HG03064 (cell line): ENCODE results near the gene PRELID1.
"Not testable (repeated sequence)": the region's sequence is repeated elsewhere in the genome, so short reads cannot be mapped to it uniquely, and the experiment has no call there.

Experiments
- ATAC-seq: cut with Tn5 transposase; IDR thresholded peaks from one replicate; pipeline ENCODE4 v1.9.1; 2021; ENCODE audit warnings: low read depth; ENCODE audit not compliant: unreplicated experiment

PRELID1 gene

DNA sequence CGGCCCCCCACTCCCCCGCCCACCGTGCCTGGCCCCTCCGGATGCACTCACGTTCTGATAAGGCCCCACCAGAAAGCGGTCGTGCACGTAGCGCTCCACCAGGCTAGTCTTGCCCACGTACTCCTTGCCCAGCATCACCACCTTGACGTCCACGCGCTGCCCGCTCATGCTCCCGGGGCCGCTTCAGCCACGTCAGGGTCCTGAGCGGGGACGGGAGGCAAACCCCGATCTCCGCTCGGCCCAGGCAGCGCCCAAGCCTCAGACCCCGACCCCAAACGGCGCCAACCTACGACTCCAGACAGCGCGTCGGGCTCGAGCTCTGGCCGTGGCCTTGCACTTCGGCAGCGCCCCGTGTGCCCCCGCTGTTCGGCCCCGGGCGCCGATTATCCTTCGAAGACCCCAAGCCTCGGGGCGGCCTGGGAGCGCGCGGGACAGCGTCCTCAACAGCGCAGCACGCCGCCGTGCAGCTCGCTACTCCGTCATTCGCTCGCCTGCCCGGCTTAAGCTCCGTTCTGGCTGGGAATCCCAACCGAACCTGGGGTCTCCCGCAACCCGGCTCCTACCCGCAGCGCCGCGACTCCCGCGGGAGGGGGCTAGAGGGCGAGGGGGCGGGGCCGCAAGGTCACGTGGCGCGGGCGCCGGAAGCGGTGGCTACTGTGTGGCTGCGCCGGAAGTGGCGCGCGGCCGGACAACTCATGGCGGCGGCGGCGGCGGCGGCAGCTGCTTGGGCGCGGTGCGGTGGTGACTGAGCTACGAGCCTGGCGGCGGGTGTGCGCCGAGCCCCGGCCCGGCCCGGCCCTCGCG lies at the start of gene PRELID1, which contains the start of gene RAB24:
PRELID1 (plus strand) TSS at position 679 of the 804 bp plus-strand sequence. CDS start 187 bp downstream, outside the sequence.
RAB24 (minus strand) TSS at position 599 of the 804 bp plus-strand sequence; CDS start at position 168, 431 bp downstream.
- ATAC-seq: peak; percentile 52

GRCh38 chr5:177256296-177256695 lies 47.3 kb upstream of the PRELID1 start:
- ATAC-seq: no peak

DNA sequence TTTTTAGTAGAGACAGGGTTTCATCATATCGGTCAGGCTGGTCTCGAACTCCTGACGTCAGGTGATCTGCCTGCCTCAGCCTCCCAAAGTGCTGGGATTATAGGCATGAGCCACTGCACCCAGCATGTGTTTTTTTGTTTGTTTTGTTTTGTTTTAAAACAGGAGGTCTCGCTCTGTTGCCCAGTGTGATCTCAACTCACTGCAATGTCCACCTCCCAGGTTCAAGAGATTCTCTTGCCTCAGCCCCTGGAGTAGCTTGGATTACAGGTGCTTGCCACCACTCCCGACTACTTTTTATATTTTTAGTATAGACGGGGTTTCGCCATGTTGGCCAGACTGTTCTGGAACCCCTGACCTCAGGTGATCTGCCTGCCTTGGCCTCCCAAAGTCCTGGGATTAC lies 44.9 kb upstream of the PRELID1 start:
- ATAC-seq: not testable (repeated sequence)

DNA sequence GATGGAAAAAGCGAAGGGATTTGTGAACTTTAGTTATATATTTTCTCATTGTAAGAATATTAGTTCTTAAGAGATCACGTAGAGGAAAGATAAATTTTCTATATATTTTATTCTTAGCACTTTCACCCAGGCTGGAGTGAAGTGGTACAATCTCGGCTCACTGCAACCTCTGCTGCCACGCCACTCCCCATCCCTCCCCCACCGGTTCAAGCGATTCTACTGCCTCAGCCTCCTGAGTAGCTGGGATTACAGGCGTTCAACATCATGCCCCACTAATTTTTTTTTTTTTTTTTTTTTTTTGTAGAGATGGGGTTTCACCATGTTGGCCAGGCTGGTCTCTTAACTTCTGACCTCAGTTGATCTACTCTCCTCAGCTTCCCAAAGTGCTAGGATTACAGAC lies 42.6 kb upstream of the PRELID1 start:
- ATAC-seq: no peak

DNA sequence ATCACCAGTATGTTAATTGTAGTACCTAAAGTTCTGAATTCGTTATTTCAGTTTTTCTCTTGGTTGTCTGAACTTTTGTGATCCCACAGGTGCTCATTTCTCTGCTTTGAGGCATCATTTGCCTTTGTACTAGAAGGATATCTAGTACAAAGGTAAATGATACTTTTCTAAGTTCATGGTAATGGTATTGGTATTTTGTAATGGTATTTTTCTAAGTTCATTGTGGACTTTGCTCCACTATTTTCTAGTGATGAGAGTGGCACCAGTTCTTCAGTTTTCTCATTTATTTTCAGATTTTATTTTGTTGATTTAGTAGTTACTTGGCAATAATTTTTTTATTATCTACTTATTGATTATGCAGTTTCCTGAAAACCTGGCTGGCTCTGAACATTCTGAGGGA lies 42.1 kb upstream of the PRELID1 start:
- no peak for ATAC-seq

DNA sequence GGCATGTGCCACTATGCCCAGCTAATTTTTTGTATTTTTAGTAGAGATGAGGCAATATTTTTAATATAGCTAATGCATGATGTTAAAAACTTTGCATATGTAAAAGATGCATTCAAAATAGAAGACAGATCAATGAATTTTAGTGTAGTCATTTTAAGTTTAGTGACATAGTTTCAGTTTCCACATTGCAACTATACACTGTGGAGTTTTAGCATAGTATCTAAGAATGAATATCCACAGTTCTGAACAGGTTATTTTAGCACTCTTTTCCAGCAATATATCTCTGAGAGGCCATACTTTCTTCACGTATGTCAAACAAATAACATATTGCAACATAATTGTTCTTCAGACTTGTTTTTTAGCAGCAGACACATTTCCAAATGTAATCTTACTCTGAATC lies 39.4 kb upstream of the PRELID1 start:
- ATAC-seq: no peak

DNA sequence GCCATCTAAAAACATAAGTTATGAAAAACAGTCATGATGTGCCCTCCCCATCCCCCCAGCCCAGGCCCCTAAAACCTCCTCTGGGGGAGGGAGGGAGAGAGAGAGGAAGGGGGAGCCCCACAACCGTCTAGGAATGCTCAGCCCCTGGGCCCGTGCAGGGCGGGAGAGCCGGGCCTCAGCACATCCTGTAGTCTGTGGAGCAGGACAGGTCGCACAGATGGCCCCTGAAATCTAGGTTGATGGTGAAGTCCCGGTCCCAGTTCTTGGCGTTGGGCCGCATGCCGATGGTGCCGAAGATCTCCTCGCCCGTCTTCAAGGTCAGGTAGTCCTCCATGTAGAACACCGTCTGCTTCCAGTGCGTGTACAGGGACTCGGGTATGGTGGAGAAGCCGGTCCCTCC lies 38.2 kb upstream of the PRELID1 start:
- no peak for ATAC-seq

DNA sequence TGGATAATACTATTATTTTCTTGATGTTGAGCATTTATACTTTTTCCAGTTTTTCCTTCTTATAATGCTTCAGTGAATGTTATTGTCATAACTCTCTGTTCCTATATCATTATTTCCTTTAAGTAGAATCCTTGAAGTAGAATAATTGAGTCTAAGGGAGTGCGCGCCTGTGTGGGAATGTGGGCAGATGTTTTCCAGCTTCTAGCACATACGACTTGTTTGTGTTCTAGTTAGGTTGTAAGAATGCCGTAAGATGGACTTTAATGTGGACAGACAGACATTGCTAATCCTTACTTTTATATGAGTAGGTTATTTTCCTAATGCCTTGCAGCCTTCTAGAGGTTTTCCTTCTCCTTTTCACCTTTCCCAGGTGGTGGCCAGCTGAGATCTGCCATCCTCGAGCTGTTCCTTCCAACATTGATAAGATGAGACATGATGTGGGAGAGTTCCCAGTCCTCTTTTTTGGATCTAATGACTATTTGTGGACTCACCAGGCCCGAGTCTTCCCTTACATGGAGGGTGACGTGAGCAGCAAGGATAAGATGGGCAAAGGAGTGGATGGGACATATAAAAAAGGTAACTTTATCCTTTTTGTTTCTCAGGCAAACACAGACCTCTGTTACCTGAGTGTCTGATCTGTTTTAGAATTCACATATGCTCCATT lies 34.2 kb upstream of the PRELID1 start:
- no peak for ATAC-seq

GRCh38 chr5:177269976-177270375 lies 33.6 kb upstream of the PRELID1 start:
- no peak for ATAC-seq

DNA sequence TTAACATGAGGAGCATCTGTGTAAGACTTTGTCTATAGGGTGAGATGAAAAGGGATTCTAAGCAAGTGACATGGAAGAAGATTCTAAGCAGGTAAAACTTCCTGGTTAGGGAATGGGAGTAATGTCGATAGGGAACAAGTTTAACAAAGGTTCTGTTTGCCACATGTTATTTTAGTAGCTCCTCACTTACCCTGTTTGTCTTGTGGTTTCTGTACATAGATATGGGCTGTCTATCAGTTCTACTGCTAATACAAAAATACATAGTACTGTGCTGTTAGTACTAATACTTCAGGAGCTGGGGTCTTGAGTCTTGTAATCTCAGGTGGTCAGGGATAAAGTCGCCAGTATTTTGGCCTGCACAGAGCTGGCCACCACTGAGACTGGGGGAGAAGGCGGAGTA lies 32.9 kb upstream of the PRELID1 start:
- ATAC-seq: no peak

DNA sequence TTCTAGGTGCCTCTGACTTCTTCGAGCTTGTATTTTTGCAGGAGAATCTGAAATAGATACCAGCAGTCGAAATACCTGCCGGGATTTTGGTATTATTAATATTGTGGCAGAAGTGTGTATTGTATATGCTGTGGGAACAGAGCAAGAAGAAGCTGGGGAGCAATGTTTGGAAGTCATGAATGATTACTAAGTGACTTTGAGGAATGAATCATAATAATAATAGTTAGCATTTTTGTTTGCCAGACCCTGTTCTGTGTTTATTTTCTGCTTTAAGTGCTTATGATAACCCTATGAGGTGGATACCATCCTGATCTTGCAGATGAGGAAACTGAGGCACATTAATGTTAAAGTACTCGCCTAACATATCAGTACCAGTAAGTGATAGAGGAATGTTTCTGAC lies 32.5 kb upstream of the PRELID1 start:
- ATAC-seq: no peak

DNA sequence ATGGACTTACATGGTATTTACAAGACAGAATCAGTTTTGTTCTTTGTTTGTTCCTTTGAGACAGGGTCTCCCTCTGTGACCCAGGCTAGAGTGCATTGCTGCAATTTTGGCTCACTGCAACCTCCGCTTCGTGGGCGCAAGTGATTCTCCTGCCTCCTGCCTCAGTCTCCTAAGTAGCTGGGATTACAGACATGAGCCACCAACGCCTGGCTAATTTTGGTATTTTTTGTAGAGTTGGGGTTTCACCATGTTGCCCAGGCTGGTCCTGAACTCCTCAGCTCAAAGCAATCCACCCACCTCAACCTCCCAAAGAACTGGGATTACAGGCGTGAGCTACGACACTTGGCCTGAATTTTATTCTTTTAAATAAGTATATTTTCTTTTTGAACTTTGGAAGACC lies 27.7 kb upstream of the PRELID1 start:
- ATAC-seq: no peak

DNA sequence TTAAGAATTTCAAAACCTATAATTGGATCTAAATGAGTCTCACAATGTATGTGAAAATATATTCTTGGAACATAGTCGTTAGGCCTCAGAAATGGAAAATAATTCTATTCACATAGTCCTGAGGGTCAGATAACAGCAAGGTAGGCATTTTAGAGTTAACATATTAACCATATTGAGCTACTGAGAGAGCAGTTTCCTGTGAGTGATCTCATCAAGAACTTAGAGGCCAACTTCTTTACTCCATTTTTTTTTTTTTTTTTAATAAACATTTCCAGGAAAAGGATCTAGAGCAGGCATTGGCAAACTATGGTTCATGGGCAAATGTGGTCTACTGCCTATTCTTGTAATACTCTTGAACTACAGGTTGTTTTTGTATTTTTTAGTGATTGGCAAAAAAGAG lies 26.7 kb upstream of the PRELID1 start:
- no peak for ATAC-seq

DNA sequence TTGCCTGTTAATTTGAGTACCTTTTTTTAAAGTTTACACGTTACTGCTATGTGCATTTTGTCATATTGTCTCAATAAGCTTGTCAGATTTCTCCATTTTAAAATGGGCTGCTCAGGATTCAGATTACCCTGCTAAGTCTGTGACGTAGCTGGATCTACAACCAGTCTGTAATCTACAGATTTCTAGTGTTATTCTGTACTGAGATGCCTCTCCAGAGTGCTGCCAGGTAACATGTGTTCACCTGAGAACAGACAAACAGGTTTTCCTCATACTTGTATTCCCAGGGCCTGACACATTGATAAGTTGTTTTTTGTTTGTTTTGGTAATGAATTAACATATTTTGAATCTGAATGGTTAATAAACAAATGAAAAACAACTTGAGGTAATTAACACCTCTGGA lies 15.4 kb upstream of the PRELID1 start:
- no peak for ATAC-seq

DNA sequence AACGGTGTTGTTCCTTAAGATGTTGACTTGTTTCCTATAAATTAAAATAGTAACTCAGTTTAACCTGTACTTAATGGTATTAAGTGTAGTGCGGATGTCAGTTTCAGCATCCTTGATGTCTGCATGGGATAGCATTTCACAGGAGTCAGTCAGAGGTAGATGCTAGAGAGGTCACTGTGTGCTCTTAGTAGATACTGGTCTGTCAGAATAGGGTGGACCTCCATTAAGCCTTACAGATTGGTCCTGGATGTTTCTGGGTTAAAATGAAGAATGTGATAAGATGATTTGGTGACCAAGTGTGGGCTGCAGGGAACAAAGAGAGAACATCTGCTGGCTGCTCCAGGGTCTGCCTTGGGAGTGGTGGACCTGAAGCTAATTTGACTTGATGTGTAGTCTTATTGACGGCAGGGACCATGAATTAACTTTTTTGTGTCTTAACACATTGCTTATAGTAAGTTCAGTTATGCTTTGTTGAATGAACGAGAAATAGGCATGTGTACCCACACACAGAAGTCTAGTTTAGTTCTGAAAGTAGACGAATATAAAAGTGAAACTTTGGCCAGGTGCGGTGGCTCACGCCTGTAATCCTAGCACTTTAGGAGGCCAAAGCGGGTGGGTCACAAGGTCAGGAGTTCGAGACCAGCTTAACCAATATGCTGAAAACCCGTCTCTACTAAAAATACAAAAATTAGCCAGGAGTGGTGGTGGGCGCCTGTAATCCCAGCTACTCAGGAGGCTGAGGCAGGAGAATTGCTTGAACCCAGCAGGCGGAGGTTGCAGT lies 12.6 kb upstream of the PRELID1 start:
- no peak for ATAC-seq

DNA sequence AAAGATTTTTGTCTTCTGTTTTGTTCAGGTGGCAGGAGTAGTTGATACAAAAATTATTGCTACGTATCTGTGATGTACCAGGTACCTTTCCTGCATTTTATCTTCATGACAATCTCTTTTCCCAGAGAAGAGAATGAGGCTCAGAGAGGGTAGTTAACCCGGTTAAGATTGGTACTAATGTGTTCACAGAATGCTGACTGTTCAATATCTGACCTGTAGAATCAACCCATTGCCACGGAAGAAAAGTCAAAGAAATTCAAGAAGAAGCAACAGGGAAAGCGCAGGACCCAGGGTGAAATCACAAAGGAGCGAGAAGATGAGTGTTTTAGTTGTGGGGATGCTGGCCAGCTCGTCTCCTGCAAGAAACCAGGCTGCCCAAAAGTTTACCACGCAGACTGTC lies 11.9 kb upstream of the PRELID1 start:
- no peak for ATAC-seq

- ATAC-seq: no peak
These were observed 9.6 kb upstream of the PRELID1 start for GRCh38 chr5:177293819-177294581.

DNA sequence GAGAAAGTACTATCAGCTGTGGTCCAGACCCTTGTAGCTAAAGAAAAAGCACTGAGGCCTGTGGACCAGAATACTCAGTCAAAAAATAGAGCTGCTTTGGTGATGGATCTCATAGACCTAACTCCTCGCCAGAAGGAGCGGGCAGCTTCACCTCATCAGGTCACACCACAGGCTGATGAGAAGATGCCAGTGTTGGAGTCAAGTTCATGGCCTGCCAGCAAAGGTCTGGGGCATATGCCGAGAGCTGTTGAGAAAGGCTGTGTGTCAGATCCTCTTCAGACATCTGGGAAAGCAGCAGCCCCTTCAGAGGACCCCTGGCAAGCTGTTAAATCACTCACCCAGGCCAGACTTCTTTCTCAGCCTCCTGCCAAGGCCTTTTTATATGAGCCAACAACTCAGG lies 9.0 kb upstream of the PRELID1 start:
- ATAC-seq: no peak

DNA sequence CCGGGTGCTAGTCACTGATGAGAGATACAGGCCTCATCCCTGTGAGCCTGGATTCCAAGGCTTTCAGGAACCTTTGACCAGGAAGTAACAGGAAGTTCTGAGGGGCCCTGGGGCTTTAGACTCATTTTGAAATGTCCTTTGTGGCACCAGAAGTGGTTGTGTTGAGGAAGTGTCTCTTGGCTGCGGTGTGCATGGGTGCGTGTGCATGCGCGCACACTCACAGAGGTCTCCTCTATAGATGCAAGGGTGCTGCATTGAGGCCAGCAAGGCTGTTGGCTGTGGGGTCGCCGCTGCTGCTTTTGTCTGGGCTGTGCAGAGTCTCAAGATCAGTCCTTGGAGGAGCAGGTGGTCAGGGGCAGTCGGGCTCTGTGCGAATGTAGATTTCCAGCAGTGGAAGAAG lies 7.7 kb upstream of the PRELID1 start:
- no peak for ATAC-seq

- no peak for ATAC-seq
These were observed 7.0 kb upstream of the PRELID1 start for GRCh38 chr5:177296581-177296980.

- ATAC-seq: no peak
These were observed 5.7 kb upstream of the PRELID1 start for GRCh38 chr5:177297922-177298321.
